OCI-LY1 (cell line): ENCODE results near the gene PTPRN2.

ENCODE experiments used
- CTCF ChIP-seq: fragments of 200-600 bp; sonication (generic), shearing (Covaris generic); IDR thresholded peaks from 2 replicates; pipeline ENCODE4 v1.5.1; 2017; ENCODE audit warnings: mild to moderate bottlenecking, antibody characterized with exemption, low read length, moderate library complexity, mixed read lengths
- EZH2 ChIP-seq: fragments of 200-600 bp; sonication (generic), shearing (Covaris generic); IDR thresholded peaks from 2 replicates; pipeline ENCODE4 v1.8.0; 2017; ENCODE audit warnings: borderline replicate concordance, mixed run types, mild to moderate bottlenecking, antibody characterized with exemption, low read length, moderate library complexity, mixed read lengths

GRCh38 chr7:158512042-158512441 lies 75.6 kb downstream of the PTPRN2 start:
- TF ChIP-seq CTCF (no peak), EZH2 (no peak)
